GM21528 (cell line): ENCODE data around the gene MRPL16.
"Not testable (repeated sequence)": the region's sequence is repeated elsewhere in the genome, so short reads cannot be mapped to it uniquely, and the experiment has no call there.

Experiments used
- ATAC-seq: cut with Tn5 transposase; IDR thresholded peaks from one replicate; pipeline ENCODE4 v1.9.1; 2021; ENCODE audit warnings: mild to moderate bottlenecking, moderate library complexity; ENCODE audit not compliant: unreplicated experiment, low FRiP score

Gene MRPL16

DNA sequence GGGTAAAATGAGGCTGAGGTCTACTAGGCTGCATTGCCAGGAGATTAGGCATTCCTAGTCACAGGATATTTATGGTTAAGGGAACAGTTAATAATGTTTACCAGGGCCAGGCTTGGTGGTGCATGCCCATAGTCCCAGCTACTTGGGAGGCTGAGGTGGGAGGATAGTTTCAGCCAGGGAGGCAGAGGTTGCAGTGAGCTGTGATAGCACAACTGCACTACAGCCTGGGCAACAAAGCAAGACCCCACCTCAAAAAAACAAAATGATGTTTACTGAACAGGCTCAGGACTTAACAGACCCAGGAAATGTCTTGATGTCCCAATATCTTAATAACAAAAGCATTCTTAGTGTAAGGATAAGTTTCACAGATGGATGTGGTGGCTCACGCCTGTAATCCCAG lies 2.8 kb upstream of the MRPL16 start:
- no peak for ATAC-seq

DNA sequence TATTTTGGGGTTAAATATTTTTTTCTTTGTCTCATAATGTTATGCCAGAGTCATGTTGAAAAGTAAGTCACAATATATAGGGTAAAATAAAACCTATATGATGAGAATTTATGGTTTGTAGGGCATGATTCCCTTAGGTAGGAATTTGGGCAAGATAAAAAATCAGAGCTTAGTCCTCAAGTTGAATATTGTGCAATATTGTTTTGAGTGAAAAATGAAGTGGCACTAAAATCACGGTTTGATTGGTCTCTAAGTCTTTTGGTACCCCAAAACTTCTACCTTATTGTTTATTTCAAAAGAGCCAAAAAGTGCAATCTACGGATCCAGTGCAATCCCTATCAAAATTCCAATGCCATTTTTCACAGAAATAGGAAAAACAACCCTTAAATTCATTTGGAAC lies 1.6 kb upstream of the MRPL16 start:
- ATAC-seq = no peak

DNA sequence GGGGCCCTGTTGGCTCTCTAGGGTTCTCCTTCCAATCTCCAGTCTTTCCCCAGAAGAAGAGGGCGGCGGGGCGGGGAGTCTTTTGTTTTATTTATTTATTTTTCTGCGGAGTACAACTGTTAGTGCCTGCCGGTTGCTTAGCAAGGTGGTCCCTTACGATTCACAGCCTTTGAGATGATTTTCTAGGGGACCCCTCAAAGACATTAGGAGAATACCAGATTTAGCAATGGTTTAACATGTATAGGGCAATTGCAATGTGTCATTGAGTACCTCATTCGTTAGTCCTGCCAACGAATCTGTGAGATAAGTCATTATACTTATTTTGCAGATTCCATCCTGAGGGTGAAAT lies 307 bp upstream of the MRPL16 start:
- ATAC-seq = no peak

DNA sequence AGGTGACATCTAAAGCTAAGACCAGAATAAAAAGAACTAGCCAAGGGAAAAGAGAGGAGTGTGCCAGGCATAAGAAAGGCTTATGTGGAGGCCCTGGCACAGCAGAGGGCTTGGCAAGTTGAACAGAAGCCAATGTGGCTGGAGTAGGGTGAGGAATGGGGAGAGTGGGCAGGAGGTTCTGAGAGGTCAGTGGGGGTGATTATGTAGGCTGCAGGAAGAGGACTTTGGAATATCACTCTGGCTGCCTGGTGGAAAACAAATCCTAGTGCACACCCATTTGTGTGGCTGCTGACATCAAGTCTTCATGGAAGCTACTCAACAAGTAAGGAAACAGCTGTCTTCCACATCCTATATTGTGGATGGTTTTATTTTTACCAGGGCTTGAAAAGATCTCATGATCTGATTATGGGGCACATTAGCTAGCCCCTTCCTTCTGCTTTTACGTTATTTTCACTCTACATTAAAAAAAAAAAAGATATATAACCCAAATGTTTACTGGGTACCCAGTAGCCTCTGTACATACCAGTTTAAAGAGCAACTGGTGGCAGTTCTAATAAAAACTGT lies 3.4 kb downstream of the MRPL16 start:
- no peak for ATAC-seq

DNA sequence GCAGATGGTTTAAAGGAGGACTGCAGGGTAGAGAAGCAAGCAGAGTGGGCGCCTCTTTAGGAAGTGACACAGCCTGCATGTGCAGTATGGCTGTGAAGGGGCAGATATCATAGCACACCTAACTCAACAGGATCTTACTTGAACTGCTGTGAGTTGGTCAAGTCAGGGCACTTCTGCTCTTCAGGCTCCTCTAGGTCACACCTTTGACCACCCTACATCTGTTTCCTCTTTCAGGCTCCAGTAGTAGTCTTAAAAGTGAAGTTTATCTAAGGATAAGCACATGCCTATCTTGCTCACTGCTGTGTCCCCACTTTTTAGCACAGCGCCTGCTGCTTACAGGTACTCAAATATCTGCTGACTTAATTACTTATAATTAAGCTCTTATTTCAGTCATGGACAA lies 6.5 kb downstream of the MRPL16 start:
- no peak for ATAC-seq

DNA sequence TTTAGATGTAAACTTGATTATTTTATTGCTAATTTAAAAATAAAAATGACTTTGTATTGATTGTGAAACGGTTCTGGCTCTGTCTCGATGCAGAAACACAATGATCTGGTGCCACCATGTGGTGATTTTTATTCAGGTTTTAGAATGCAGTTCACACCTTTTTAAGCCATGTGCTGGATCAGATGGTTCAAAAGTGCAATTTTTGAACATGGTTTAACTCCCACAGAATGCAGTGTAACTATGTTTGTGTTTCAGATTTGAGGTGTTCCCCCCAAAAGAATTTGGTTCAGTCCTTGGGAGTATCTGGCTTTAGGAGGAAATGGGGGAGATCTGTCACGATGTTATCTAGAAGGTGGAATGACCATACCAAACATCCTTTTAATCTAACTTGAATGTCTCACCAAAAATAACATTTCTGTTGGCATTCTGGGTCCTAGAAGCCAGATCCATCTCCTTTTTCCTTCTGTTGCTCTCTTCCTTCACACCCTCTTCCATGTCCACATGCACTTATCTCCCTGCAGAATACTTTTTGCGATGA lies 7.9 kb downstream of the MRPL16 start:
- ATAC-seq = no peak

DNA sequence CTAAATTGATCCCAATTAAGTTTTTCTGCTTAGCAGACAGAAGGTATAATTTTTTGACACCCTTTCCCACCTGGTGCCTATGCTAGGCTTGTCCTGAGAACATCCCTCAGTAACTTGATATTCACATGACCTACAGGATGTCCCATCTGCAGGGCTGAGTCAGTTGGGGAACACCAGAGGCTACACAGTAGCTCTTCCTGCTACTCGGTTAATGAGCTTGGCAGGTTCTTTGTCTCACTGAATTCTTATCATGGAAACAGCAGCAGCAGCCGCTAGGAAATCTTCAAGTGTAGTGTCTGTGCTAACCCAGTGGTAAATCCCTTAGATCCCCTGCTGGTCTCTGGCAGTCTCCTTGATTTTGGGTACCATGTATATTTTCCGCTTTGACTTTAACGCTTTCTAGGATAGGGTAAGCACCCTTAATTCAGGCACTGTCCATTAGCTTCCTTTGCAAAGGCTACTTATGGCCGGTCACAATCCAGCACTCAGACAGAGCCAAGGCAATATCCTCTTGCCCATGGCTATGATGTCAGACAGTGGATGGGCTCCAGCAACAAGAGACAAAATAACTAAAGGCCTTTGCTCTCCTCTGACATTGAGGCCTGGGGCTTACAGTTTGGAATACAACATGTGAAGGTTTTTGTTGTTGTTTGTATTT lies 8.5 kb downstream of the MRPL16 start:
- no peak for ATAC-seq

DNA sequence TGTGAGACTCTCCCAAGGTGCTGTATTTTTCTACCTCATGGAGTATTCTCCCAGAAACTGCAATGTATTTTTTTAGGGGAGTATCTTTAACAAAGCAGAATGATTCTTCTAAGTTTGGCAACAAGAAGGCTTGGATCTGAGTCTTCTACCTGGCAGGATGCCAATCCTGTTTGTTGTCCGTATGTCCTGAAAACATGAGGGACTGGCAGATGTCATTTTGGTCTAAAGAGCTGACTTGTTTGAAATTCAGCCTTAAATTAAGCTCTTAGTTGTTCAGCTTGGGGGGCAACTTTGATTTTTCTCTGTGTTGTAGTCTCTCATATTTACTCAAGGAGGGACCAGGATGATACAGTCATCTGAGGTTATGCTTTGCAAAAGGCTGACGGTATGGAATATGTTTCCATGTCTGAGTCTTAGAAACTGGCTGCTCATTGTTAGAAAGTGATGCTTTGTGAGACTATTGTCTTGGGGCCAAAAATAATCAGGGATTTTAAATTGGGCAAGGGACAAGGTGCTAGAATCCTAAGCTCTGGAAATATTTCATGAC lies 9.3 kb downstream of the MRPL16 start:
- ATAC-seq = no peak

DNA sequence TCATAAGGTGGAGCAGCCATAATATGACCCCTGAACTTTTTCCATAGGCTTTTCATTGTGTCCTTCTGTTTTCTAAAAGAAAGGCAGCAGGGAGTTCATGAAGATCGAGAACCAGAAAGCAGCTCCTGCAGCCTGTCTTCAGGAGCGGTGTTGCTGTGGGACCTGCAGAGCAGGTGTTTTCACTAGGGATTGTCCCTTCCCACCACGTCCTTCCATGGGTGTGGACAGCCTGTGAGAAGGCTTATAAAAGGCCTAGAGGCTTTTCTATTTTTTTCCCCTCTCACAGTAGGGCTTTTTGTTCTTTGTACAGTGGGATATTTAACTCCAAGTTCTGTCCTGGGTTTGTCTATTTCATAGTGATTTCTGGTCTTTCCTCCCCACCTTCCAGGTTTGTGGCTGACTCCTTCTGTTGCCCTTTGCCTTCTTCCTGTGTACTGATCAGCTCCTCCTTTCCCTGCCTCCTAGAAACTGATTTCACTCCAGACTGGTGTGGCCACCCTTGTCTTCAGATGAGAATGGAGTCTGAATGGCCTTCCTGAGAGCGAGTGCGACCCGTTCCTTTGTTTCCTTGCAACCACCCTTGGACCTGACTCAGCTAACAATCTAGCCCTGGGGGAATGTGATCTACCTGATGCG lies 10.1 kb downstream of the MRPL16 start:
- no peak for ATAC-seq

DNA sequence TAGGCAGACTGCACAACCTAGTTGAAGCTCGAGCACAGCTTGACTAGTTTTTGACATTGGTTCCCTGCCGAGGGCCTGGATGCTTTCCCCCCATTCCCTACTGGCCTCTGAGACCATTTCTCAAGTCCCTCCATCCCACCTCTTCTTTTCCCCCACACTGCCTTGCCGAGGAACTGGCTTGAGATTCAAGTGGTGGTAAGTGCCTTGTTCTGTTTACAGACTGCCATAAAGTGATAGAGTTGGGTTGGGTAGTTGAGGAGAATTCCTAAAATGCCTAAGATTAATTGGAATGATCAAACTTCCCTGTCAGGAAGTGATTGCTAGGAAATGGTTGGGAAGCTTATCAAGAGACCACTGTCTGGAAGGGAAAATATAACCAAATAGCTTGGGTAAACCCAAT lies 16.2 kb downstream of the MRPL16 start:
- ATAC-seq = no peak

DNA sequence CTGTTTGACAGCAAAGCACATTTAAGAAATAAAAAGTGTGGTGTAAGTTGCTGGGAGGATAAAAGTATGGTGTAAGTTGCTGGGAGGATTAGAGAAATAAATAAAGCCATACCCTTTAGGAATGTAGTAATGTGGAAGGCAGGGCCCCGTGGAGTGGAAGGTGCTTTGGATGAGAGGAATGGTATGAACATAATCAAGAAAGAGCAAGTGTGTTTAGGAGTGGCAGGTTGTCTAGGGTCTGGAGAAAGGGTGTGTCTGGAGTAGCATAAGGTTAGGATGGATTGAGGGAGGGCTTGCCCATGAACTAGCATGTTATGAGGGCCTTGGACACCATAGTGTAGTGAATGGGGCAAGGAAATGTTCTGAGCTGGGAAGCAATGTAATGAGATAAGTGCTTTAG lies 18.1 kb downstream of the MRPL16 start:
- ATAC-seq = no peak

DNA sequence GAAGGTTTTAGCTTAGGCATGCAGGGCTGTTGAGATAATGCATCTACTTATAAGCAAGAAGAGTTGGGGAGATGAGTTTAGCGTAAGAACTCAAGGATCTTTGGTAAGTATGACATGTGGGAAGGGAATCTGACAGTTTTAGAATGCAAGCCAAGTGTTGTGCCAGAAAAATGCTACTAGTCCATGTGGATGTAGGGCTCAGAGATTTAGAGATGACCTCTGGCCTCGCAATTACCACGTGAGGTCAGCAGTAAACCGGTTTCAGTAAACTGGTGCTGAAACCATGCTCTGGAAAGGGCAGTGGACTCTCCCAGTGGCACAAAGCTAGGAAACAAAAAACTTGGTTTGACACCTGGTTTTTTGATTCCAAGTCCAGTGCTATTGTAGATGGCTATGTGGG lies 18.9 kb downstream of the MRPL16 start:
- no peak for ATAC-seq

DNA sequence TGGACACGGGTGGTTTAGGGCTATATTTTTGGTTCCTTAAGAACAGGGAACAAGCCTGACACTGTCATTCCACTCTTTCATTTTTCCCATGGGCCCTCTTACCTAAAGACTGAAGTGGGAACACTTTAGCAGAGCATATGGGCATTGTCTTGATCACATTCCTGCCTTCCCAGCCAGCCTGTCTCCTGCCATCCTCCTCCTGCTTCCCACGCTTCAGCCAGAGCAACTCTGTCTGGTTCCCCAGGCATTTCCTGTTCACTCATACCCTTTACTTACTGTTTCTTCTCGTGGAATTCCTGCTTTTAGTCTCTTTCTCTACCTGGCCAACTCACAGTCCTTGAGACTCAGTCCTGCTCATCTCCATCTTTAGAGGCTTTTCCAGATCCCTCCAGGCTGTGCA lies 22.8 kb downstream of the MRPL16 start:
- ATAC-seq = no peak

DNA sequence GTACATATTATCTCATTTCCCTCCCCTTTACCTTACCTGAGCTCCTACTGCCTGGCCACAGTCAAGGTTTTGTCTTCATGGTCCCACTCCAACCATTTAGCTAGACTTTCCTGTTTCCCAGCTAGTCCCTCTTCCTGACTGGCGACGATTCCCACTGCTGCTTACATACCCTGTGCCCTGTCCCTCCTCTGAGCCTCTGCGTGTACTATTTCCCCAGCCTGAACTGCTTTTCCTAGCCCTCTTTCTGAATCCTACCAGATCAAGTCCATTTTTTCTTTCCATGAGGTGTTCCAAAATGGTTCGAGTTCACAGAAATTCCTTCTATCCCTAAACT lies 23.4 kb downstream of the MRPL16 start:
- no peak for ATAC-seq

DNA sequence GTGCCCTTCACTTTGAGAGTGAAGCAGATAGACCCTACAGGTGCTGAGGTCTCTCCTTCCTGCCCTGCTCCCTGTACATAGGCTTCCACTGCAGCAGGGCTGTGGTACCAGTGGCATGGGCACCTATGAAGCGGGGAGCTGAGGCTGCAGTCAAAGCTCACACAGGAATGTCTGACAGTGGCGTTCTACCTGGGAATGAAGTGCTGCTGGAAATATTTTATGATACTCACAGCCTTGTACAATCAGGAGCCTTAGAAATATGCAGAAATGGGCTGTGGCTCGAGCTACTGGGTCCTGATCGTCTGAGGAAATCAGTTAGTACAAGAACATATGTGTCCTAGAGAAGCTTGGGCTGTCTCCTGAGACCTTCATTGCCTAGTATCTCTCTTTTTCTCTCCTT lies 24.8 kb downstream of the MRPL16 start:
- no peak for ATAC-seq

DNA sequence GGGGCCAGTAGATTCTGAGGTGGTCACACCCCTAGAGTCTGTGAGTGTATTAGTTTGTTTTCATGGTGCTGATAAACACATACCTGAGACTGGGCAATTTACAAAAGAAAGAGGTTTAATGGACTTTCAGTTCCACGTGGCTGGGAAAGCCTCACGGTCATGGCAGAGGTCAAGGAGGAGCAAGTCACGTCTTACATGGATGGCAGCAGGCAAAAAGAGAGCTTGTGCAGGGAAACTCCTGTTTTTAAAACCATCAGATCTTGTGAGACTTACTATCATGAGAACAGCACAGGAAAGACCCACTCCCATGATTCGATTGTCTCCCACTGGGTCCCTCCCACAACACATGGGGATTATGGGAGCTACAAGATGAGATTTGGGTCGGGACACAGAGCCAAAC lies 26.1 kb downstream of the MRPL16 start:
- ATAC-seq = not testable (repeated sequence)

DNA sequence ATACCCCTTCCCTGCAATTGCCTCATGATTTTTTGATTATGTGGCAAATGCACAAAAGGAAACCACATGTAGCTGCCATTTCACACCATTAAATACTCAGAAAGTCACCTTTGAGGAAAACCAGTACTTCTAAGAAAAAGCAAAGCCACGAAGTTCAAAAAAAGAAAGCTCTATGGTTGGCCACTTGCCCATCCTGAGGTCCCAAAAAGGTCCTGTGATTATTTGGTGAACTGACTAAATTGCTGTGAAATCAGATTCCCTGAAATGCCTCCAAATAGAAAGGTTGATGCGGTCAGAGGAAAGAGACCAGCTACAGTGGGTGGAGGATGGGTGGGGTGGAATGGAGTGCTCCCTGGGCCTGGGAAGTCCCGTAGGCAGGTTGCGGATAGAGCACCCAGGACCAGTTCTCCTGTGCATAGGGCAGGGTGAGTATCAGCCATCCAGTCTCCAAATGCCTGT lies 26.9 kb downstream of the MRPL16 start:
- no peak for ATAC-seq

DNA sequence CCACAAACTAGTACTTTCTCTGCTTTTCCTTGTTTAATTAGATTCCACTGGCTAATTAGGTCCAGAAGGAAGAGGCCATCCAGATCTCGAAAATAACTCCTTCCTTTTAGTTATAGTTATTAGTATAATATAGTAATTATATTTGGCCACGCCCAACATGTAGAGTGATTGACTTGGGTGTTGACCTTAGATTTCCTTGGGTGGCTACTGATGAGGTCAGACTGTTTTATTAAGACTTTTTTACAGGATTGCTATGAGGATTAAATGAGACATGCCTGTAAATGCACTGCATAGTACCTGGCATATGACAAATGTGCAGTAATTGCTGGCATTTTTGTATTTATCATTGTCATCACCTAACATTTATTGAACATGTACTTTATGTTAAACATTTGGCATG lies 28.5 kb downstream of the MRPL16 start:
- no peak for ATAC-seq

DNA sequence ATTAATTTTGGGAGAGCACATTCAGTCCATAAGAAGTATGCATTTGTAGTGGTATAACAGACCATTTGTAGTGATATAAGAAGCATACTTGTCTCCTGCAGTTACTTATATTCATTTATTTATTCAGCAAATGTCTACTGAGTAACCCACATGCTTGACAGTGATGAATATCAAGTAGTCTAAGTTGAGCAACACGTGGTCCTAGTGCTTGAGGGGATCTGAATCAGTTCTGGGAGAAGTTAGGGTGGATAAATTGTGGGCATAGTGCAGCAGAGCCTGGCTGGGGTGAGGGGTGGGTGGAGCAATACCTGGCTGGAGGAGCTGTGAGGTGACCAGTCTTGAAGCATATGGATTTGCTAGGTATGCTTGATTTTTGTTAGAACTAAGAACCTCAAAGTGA lies 31.1 kb downstream of the MRPL16 start:
- ATAC-seq = no peak

DNA sequence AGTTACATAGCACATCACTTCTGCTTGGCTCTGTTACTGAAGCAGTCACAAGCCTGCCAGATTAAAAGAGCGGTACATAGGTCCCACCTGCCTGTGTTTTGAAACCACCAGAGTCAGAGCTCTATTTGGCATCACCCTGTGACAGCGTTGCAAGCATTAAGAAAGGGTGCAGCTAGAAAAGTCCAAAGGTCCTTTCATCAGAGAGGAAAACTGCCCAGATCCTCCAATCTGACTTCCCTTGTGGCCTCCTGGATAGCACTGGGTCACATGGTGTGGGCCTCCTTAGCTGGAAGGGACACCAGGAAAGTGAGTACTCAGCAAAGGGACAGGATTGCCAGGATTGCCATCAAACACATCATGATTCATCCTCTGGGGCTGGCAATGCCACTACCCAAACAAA lies 32.5 kb downstream of the MRPL16 start:
- ATAC-seq = no peak

DNA sequence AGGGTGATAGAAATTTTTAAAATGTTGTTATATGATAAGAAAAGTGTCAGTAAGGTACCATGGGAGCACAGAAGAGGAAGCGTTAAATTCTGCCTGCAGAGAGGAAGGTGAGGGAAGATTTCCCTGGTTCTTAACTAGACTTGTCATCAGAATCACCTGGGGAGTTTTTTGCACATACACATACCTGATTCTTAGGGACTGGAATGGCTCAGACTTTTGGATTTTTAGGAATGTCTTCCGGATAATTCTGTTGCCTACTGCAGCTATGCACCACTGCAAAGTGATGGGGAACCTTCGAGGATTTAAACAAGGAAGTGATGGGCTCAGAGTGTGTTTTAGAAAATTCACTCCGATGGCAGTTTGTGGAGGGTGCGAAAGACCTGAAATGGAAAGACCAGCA lies 33.5 kb downstream of the MRPL16 start:
- ATAC-seq = no peak
